RCC 7860 (cell line): ENCODE measurements around the gene MEX3D.

Source experiments
- DNase-seq: peaks from one replicate; pipeline ENCODE4 v3.0.0-alpha.2; 2015; ENCODE audit warnings: low spot score
- FAIRE-seq: peaks from 2 replicates; lab custom pipeline; 2012; peaks lifted over from hg19 to GRCh38; lab: Jason Lieb, UNC

MEX3D gene

DNA sequence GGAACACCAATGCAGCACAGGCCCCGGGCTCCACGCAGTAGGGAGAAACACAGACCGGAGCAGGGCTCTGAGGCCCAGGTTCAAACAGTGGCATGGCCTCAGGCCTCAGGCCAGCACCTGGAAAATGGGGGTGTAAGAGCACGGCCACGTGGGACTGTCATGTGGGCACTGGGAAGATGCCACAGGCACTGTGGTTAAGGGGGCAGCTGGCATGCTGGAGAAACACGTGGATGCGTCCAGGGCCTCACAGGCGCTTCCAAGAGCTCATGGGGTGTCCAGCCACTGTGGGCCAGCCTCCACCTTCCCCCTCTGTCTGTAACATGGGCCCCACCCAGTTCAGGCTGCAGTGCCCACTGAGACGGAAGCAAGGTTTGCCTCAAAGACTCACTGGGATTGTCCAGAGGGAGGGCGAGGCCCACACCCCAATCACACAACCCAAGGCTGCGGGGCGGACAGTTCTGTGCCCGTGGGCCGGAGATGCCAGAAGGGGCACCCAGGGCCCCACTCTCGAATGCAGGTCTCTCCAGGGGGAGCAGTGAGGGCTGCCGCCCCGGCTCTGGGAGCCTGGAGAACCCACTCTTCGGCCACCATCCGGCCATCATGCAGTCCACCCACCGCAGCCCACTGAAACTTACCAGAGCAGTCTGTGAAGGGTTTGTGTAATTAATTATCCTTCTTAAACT lies 30.8 kb upstream of the MEX3D start:
- DNase-seq: no peak
- FAIRE-seq: no peak

- DNase-seq (no peak), FAIRE-seq (no peak)
Measured at GRCh38 chr19:1593501-1593772, 25.3 kb upstream of the MEX3D start.

- peak; percentile 91 for DNase-seq
- no peak for FAIRE-seq
Measured at GRCh38 chr19:1592755-1593500, 24.8 kb upstream of the MEX3D start, which contains the start of gene MBD3. TSS of gene MBD3 (minus strand) at chr19:1592865. CDS start at chr19:1592631, 234 bp downstream.

- no peak for FAIRE-seq
- peak; percentile 74 for DNase-seq
Measured at GRCh38 chr19:1592024-1592754, 24.1 kb upstream of the MEX3D start.

GRCh38 chr19:1591421-1592023 lies 23.4 kb upstream of the MEX3D start:
- no peak for DNase-seq
- no peak for FAIRE-seq

- no peak for DNase-seq
- no peak for FAIRE-seq
Measured at GRCh38 chr19:1590641-1591397, 22.7 kb upstream of the MEX3D start.

- FAIRE-seq (no peak), DNase-seq (no peak)
Measured at GRCh38 chr19:1587872-1588271, 19.7 kb upstream of the MEX3D start.

DNA sequence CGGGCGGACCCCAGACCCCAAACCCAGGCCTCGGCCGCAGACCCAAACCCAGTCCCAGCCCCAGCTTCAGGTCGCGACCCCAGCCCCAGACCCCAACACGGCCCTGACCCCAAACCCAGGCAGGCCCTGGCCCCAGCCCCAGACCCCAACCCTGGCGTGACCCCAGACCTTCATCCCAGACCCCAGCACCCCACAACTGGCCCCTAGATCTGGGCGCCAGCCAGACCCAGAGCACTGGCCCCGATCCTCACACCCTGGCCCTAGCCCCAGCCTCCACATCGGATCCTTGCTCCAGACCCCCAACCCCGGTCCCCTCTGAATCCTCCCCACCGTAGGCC lies 17.1 kb upstream of the MEX3D start:
- no peak for DNase-seq
- FAIRE-seq: no peak

- DNase-seq: no peak
- no peak for FAIRE-seq
Measured at GRCh38 chr19:1584500-1585242, 16.5 kb upstream of the MEX3D start.

- DNase-seq: no peak
- FAIRE-seq: no peak
Measured at GRCh38 chr19:1582201-1582600, 14.1 kb upstream of the MEX3D start.

GRCh38 chr19:1580957-1581356 lies 12.8 kb upstream of the MEX3D start:
- no peak for FAIRE-seq
- DNase-seq: no peak

DNA sequence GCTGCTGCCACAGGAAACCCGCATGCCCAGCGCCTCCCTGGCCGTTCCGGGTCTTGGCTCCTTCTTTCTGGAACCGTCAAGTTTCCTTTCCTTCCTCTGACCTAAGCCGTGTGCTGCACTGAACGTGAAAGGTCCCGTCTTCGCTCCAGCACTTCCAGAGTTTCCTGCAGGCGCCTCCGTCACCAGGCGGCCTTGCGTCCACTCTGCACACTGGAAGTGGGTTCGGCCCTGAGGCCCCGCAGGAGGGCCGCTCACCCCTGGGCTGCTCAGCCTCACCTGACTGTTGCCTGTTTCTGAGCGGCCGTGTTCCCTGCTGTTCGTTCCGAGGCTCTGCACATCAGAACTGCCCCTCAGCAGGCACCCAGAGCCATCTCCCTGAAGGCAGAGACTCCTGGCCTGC lies 12.3 kb upstream of the MEX3D start:
- DNase-seq (no peak), FAIRE-seq (no peak)

DNA sequence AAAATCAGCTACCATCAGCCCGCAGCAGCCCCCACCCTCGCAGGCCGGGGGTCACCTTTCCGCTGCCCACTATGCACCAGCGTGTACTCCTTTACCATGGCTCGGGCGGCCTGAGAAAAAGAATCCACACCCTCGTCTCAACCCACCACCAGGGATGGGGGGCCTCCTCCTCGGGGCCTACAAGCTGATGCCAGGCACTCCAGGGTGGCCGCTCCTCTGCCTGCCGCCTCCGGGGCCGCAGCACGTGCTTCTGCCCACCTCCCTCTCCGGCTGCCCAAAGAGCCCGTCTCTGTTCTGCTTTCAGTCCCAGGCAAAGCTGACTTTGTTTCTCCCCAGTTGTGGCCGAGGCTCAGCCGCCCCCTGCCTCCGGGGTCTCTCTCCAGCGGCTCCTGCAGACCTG lies 11.1 kb upstream of the MEX3D start:
- no peak for DNase-seq
- FAIRE-seq: no peak

GRCh38 chr19:1577929-1578618 lies 9.9 kb upstream of the MEX3D start:
- FAIRE-seq (no peak), DNase-seq (no peak)

DNA sequence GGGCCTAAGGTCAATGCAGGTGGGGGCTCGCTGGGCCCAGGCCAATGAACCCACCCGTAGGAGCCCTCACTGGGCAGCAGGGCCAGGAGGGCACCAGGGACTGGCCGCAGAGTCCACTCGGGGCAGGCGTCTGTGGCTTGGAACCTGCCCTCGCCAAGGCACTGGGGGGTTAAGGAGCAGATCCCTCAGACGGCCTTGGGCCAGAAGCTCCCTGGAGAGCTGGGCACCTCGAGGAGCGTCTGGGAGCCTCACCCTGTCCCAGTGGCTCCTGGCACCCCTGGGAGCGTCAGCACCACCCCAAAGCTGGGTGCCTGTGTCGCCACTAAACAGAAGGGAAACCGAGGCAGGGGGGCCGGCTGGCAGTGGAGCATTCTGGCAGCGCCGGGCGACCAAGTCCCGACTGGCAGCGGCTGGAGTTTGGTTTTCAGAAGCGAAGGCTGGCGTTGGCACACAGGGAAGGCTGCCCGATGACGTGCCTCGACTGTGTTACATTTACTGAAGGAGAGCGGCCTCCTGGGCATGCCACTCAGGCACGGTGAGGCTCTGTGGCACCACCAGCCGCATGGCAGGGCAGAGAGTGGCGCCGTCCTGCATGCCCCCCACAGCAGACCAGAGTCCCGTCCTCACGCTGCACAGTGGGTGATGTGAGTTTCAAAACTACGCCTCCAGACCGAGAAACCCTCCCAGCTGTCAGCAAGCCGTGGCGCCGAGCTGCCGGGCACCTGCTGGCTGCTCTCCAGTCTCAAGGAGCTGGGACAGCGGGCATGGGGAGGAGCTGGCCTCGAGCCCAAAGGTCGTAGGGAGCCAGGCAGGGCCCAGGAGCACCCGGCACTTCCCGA lies 9.2 kb upstream of the MEX3D start:
- FAIRE-seq (no peak), DNase-seq (no peak)

GRCh38 chr19:1576242-1577089 lies 8.3 kb upstream of the MEX3D start:
- FAIRE-seq (no peak), DNase-seq (no peak)

DNA sequence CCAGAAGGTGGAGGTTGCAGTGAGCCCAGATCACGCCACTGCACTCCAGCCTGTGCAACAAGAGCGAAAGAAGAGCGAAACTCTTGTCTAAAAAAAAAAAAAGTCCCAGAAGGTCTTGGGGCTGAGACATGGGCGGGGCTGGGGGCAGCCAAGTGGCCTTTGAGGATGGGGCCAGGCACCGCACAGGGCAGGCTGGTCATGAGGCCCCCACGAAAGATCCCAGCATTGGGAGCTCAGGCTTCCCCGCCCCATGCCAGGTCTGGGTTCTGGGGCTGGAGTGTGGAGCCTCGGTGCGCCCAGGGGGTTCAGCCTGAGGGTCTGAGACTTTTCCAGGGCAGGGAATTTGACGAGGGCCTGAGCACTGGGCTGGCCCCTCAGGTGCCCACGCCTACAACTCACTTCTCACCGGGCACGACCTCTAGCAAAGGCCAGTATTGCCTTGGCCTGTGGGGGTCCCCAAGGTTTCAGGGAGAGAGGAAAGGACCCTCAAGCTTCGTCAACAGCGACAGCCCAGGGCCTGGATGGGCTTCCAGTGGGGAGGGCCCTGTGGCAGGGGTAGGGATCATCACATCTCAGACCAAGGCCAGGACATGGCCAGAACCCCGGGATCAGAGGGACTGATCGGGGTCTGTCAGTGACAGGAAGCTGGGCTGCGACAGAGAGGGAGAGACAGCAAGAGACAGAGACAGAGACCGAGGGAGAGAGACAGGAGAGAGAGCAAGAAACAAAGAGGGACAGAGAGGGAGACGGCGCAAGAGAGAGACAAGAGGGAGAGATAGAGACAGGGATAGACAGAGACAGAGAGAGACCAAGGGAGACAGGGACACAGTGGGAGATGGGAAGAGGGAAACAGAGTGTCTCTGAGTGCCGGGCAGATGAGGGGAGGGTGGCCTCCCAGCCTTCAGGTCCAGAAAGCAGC lies 7.5 kb upstream of the MEX3D start:
- DNase-seq: no peak
- no peak for FAIRE-seq
